ENCODE measurements around the gene TRNAU1AP. TPM values are rescaled to one million over a fixed set of nuclear protein-coding genes. Genes with fewer than 3 reads are reported as not detected.

Gene TRNAU1AP
- total RNA-seq: 25.1 and 36.8 TPM in 2 replicates

GRCh38 chr1:28552758-28553663, at the start of gene TRNAU1AP:
Gene TRNAU1AP, plus strand, starts transcription at chr1:28553085. Its CDS starts 26 bp downstream, at chr1:28553111.

DNA sequence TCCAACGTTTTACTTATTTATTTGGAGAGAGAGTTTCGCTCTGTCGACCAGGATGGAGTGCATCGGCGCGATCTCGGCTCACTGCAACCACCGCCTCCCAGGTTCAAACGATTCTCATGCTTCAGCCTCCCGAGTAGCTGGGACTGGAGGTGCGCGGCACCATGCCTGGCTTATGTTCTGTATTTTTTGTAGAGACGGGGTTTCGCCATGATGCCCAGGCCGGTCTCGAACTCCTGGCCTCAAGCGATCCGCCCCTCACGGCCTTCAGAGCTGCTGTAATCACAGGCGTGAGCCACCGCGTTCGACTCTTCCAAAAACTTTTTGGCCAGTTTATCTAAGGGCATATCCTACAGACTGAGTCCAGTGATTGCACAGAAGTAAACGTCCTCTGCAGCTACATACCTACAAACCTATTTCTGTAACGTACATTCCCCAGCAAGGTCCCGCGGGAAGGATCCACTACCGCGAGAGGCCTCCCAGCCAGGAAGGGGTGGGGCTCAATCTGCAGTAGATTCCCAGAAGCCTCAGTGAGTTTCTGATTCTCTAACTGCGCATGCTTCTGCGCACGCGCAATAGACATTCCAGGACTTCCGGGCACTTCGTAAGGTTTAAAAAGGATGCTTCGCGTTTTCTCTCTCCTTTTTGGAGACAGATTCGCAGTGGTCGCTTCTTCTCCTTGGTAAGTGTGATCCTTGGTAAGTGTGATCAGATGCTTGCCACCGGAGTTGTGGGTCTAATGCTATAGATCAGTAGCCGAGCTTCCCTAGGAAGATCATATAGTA, 47.3 kb upstream of the TRNAU1AP start, which contains the start of gene RCC1:
Gene RCC1 (plus strand): TSS at position 638 of the 782 bp plus-strand sequence. CDS start 23,824 bp downstream, outside the sequence.

GRCh38 chr1:28591708-28592320, 38.9 kb downstream of the TRNAU1AP start, which contains the start of gene RAB42:
Gene RAB42, plus strand, starts transcription at chr1:28592265. Its CDS starts 247 bp downstream, at chr1:28592512.

Other genes starting within 250 kb of the TRNAU1AP start
- 29.1 and 29.5 TPM in 2 replicates for gene MED18, start 224.0 kb upstream of the TRNAU1AP start, total RNA-seq
- gene PHACTR4, start 183.3 kb upstream of the TRNAU1AP start, total RNA-seq: 4.8 and 8.7 TPM in 2 replicates
- 32.4 and 55.4 TPM in 2 replicates for gene RCC1, start 47.0 kb upstream of the TRNAU1AP start, total RNA-seq
- gene RAB42, start 39.2 kb downstream of the TRNAU1AP start, total RNA-seq: 10.6 and 12.2 TPM in 2 replicates
- 38.0 and 38.5 TPM in 2 replicates for gene TAF12, start 90.0 kb downstream of the TRNAU1AP start, total RNA-seq
- not detected in 2 replicates for gene RNU11, start 95.5 kb downstream of the TRNAU1AP start, total RNA-seq
- 6.9 and 9.0 TPM in 2 replicates for gene GMEB1, start 115.7 kb downstream of the TRNAU1AP start, total RNA-seq
- 58.9 and 61.7 TPM in 2 replicates for gene YTHDF2, start 183.9 kb downstream of the TRNAU1AP start, total RNA-seq

All from smooth muscle cell of trachea (primary cell).